C4-2B (cell line): ENCODE results near the gene PARP1.

ENCODE experiments used
- CTCF ChIP-seq: fragments of 450-650 bp; conservative IDR thresholded peaks from 2 replicates; pipeline ENCODE4 v1.5.1; 2017; ENCODE audit warnings: mild to moderate bottlenecking
- ZFX ChIP-seq: fragments of 450-650 bp; IDR thresholded peaks from 2 replicates; pipeline ENCODE4 v1.6.1; 2017

DNA sequence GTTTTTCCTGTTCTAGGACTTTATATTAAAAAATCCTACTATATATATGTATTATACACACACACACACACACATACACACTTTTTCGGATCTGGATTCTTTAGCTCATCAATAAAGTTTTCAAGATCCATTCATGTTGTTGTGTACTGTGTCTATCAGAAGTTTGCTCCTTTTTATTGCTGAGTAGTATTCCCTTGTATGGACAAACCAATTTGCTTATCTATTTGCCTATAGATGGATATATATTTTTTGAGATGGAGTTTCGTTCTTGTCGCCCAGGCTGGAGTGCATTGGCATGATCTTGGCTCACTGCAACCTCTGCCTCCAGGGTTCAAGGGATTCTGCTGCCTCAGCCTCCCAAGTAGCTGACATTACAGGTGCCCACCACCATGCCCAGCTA lies 78.7 kb downstream of the PARP1 start:
- TF ChIP-seq CTCF, result no peak
- TF ChIP-seq ZFX, result no peak
